ENCODE data around the gene OR2F2.

OR2F2 gene

GRCh38 chr7:143947111-143947510 is 12.1 kb downstream of the OR2F2 start:
- Mint-ChIP-seq H3K4me3 (no peak overlapping the region), H3K4me1 (ENCODE audit: low read depth) (no peaks in the 10 kb centered on the region), H3K36me3 (no peaks in the 10 kb centered on the region), H3K27ac (no peak overlapping the region), H3K9me3 (ENCODE audit: low read depth) (no peaks in the 10 kb centered on the region), H3K27me3 (peaks cover 19% of the 10 kb centered on the region)

- H3K27ac Mint-ChIP-seq = no peak overlapping the region
- H3K27me3 Mint-ChIP-seq = peaks cover 17% of the 10 kb centered on the region
- H3K9me3 Mint-ChIP-seq (ENCODE audit: low read depth) = no peaks in the 10 kb centered on the region
- no peaks in the 10 kb centered on the region for H3K4me1 Mint-ChIP-seq (ENCODE audit: low read depth)
- H3K36me3 Mint-ChIP-seq = no peaks in the 10 kb centered on the region
- H3K4me3 Mint-ChIP-seq = no peak overlapping the region
These were observed 13.7 kb downstream of the OR2F2 start for GRCh38 chr7:143948733-143949132.

DNA sequence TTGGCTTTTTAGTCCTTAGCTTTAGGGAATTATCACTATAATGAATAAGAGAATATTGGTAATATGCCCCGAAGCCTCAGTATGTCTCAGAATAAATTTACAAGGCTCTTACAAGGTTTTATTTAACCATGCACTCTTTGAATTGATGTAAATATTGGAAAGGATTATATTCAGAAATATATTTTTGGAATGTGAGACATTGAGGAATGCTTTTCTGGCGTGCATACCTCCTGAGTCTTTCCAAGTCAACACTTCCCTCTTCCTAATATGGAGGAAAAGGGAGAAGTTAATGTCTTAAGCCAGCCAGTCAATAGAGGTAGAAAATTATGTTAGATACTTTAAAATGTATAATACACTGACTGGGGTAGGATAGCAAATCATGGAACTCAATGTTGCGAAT is 18.4 kb downstream of the OR2F2 start:
- no peaks in the 10 kb centered on the region for H3K4me1 Mint-ChIP-seq (ENCODE audit: low read depth)
- H3K27me3 Mint-ChIP-seq = peaks cover 16% of the 10 kb centered on the region
- no peak overlapping the region for H3K27ac Mint-ChIP-seq
- H3K9me3 Mint-ChIP-seq (ENCODE audit: low read depth) = no peaks in the 10 kb centered on the region
- H3K36me3 Mint-ChIP-seq = no peaks in the 10 kb centered on the region
- no peak overlapping the region for H3K4me3 Mint-ChIP-seq

DNA sequence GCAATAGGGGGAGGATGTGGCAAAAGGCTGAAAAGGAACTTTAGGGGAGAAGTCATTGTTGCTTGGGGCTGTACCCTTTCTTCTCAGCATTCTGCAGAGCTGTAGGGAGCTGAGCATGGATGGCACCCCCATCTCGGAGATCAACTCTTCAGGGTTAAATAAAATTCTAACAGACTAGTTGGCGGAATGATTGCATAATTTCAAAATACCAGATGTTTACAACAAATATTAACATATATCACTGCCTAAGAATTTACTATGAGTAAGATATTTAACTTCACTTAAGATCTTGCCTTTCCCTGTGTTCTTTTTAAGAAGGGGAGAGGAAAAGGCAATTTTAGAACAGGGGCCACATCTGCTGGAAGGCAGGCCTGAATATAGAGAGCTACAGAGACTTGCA is 19.1 kb downstream of the OR2F2 start:
- peaks cover 9% of the 10 kb centered on the region for H3K27me3 Mint-ChIP-seq
- H3K27ac Mint-ChIP-seq = no peak overlapping the region
- H3K9me3 Mint-ChIP-seq (ENCODE audit: low read depth) = no peaks in the 10 kb centered on the region
- H3K4me1 Mint-ChIP-seq (ENCODE audit: low read depth) = no peaks in the 10 kb centered on the region
- no peak overlapping the region for H3K4me3 Mint-ChIP-seq
- H3K36me3 Mint-ChIP-seq = no peaks in the 10 kb centered on the region

GRCh38 chr7:143954544-143954943 is 19.5 kb downstream of the OR2F2 start, which contains the start of gene OR2F1:
Gene OR2F1 (plus strand): TSS chr7:143954844. CDS start chr7:143959971, 5,127 bp downstream.
- no peaks in the 10 kb centered on the region for H3K4me1 Mint-ChIP-seq (ENCODE audit: low read depth)
- no peaks in the 10 kb centered on the region for H3K36me3 Mint-ChIP-seq
- H3K4me3 Mint-ChIP-seq = no peak within 1 kb of the TSS
- peaks cover 6% of the 10 kb centered on the region for H3K27me3 Mint-ChIP-seq
- H3K9me3 Mint-ChIP-seq (ENCODE audit: low read depth) = no peaks in the 10 kb centered on the region
- no peak within 1 kb of the TSS for H3K27ac Mint-ChIP-seq

DNA sequence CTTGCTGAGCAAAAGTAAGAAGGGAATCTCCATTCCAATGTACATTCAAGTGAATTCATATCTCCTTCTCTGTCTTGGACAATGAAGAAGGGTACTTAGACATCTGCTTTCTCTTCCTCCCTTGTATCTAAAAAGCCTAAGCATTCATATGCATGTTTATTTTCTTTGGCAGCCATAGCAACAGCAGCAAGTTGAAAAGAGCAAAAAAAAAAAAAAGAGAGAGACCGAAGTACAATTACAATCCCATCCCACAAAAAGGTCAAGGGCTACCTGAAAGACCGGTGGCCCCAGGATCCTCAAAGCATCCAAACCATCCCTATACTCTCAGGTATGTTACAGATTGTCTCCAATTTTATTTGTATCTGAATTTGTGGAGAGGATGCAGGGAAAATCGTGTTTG is 23.7 kb downstream of the OR2F2 start:
- Mint-ChIP-seq H3K36me3 (no peaks in the 10 kb centered on the region), H3K27ac (no peak overlapping the region), H3K27me3 (peaks cover 6% of the 10 kb centered on the region), H3K9me3 (ENCODE audit: low read depth) (no peaks in the 10 kb centered on the region), H3K4me1 (ENCODE audit: low read depth) (no peaks in the 10 kb centered on the region), H3K4me3 (no peak overlapping the region)

DNA sequence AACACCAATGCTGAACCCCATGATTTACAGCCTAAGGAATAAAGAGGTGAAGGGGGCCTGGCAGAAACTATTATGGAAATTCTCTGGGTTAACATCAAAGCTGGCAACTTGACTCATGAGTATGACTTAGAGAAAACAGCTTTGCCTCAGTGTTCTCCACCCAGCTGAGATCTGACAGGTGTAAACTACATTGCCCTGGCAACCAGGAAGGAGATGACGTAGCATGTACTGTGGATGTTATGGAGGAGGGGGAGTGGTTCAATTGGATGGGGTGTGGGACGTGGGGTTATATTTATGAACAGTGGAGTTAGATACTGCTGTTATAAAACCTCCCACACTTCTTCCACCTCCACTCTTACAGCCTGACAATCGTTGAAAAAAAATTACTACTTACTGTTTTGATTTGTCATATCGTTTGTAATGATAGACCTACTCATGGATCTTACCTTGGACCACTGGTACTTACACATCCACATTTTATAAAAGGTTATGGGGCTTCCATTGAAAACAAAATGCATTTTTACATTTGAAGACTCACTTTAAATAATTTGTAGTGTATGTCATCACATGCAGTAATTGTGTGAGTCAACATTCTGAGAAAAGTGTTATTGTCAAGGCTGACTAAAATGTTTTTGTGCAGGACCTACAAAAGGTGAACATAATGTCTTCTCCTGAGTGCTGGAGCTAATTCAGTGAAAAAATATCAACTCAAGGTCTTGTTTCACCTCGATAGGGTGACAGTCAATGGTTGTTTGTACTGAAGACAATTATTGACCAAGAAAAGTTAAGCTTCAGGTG is 26.0 kb downstream of the OR2F2 start:
- Mint-ChIP-seq H3K27ac (no peak overlapping the region), H3K36me3 (no peaks in the 10 kb centered on the region), H3K4me3 (no peak overlapping the region), H3K27me3 (peaks cover 5% of the 10 kb centered on the region), H3K4me1 (ENCODE audit: low read depth) (no peaks in the 10 kb centered on the region), H3K9me3 (ENCODE audit: low read depth) (no peaks in the 10 kb centered on the region)

DNA sequence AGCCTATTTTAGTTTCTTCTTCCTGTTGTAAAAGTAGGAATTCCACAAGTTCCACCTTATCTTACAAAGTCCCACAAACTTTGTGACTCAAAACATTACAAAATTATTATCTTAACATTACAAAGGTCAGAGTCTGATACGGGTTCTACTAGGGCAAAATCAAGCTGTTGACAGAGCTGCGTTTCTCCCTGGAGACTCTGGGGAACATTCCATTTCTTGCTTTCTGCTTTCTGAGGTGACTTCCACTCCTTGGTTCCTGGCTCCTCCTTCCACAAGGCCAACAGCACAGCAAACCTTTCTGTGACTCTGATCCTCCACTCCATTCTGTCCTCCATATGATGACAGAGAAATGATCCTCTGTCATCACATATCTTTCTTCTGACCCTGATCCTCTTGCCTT is 30.2 kb downstream of the OR2F2 start:
- Mint-ChIP-seq H3K4me3 (no peak overlapping the region), H3K27me3 (peaks cover 6% of the 10 kb centered on the region), H3K36me3 (no peaks in the 10 kb centered on the region), H3K9me3 (ENCODE audit: low read depth) (no peaks in the 10 kb centered on the region), H3K27ac (no peak overlapping the region), H3K4me1 (ENCODE audit: low read depth) (no peaks in the 10 kb centered on the region)

- Mint-ChIP-seq H3K27me3 (peaks cover 6% of the 10 kb centered on the region), H3K4me1 (ENCODE audit: low read depth) (no peaks in the 10 kb centered on the region), H3K9me3 (ENCODE audit: low read depth) (no peaks in the 10 kb centered on the region), H3K4me3 (no peak overlapping the region), H3K27ac (no peak overlapping the region), H3K36me3 (no peaks in the 10 kb centered on the region)
These were observed 32.4 kb downstream of the OR2F2 start for GRCh38 chr7:143967398-143967797.

- Mint-ChIP-seq H3K9me3 (ENCODE audit: low read depth) (no peaks in the 10 kb centered on the region), H3K36me3 (no peaks in the 10 kb centered on the region), H3K27ac (no peak overlapping the region), H3K27me3 (no peaks in the 10 kb centered on the region), H3K4me3 (no peak overlapping the region), H3K4me1 (ENCODE audit: low read depth) (no peaks in the 10 kb centered on the region)
These were observed 38.9 kb downstream of the OR2F2 start for GRCh38 chr7:143973870-143974416.

DNA sequence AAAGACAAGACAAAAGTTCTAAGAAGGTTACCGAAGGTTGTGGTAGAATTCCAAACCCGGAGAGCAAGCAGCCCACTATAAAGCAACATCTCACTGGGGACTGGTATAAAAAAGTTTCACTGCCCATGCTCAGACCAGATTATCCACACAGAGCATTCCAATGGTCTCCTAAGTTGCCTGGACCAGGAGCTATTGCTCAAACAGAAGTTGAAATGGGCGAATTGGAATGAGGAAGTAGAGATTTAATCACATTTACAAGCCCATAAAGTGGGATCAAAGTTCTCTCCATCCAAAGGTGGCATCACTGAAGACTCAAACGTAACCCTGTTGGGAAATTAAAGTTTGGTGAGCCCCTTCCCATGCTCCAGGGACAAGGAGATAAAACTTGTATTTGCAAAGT is 39.4 kb downstream of the OR2F2 start:
- no peaks in the 10 kb centered on the region for H3K27me3 Mint-ChIP-seq
- H3K9me3 Mint-ChIP-seq (ENCODE audit: low read depth) = no peaks in the 10 kb centered on the region
- no peak overlapping the region for H3K27ac Mint-ChIP-seq
- H3K4me1 Mint-ChIP-seq (ENCODE audit: low read depth) = no peaks in the 10 kb centered on the region
- H3K36me3 Mint-ChIP-seq = no peaks in the 10 kb centered on the region
- H3K4me3 Mint-ChIP-seq = no peak overlapping the region

GRCh38 chr7:143975617-143976016 is 40.6 kb downstream of the OR2F2 start:
- H3K4me1 Mint-ChIP-seq (ENCODE audit: low read depth) = no peaks in the 10 kb centered on the region
- H3K27ac Mint-ChIP-seq = no peak overlapping the region
- no peak overlapping the region for H3K4me3 Mint-ChIP-seq

DNA sequence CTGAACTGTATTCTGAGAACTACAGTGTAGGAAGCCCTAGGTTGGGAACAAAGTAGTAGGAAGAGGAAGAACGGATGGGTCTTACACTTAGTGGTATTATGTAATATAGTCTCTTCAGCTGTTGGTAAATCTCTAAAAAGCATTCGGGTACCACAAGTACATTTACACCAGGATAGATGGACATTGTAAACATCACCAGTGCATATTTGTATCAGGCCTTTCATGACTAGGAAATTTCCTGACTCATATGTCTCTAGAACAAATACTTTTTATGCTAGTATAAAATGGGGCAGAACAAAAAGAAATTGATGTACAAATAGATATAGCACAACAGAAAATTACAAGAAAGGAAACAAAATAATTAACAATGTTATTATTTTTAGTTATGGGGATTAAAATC is 43.6 kb downstream of the OR2F2 start:
- no peak overlapping the region for H3K27ac Mint-ChIP-seq
- no peaks in the 10 kb centered on the region for H3K36me3 Mint-ChIP-seq
- no peaks in the 10 kb centered on the region for H3K4me1 Mint-ChIP-seq (ENCODE audit: low read depth)
- H3K9me3 Mint-ChIP-seq (ENCODE audit: low read depth) = no peaks in the 10 kb centered on the region
- no peak overlapping the region for H3K4me3 Mint-ChIP-seq
- no peaks in the 10 kb centered on the region for H3K27me3 Mint-ChIP-seq

More at GRCh38 chr7:143975617-143976016, 40.6 kb downstream of the OR2F2 start:
- Mint-ChIP-seq H3K27me3 (no peaks in the 10 kb centered on the region), H3K9me3 (ENCODE audit: low read depth) (no peaks in the 10 kb centered on the region), H3K36me3 (no peaks in the 10 kb centered on the region)

DNA sequence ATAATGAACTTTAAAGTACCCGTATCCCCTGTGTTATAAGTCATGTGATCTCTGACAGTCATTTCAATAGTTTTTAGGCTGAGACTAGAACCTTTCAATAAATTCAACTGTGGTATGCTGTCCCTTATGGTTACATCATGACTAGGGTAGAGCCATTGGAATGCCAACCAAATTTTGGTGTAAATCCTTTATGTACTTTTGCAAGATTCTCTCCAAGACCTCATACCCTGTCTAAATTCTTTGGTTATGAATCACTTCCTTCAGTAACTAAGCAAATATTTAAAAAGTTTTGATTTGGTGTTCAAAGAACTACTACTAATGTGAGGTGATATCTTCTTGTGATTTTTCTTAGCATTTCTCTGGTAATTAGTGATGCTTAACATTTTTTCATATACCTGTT is 44.3 kb downstream of the OR2F2 start:
- no peaks in the 10 kb centered on the region for H3K4me1 Mint-ChIP-seq (ENCODE audit: low read depth)

GRCh38 chr7:143979998-143980397 is 45.0 kb downstream of the OR2F2 start:
- Mint-ChIP-seq H3K9me3 (ENCODE audit: low read depth) (no peaks in the 10 kb centered on the region), H3K4me1 (ENCODE audit: low read depth) (no peaks in the 10 kb centered on the region), H3K27me3 (no peaks in the 10 kb centered on the region), H3K27ac (no peak overlapping the region), H3K36me3 (no peaks in the 10 kb centered on the region), H3K4me3 (no peak overlapping the region)

More for the DNA sequence above, 44.3 kb downstream of the OR2F2 start:
- H3K27ac Mint-ChIP-seq = no peak overlapping the region
- H3K27me3 Mint-ChIP-seq = no peaks in the 10 kb centered on the region
- no peak overlapping the region for H3K4me3 Mint-ChIP-seq
- no peaks in the 10 kb centered on the region for H3K36me3 Mint-ChIP-seq
- no peaks in the 10 kb centered on the region for H3K9me3 Mint-ChIP-seq (ENCODE audit: low read depth)
